Lower leg skin (tissue), 4 donors: ENCODE results near the gene NUSAP1. TPM values are rescaled to one million over a fixed set of nuclear protein-coding genes. Genes with fewer than 3 reads are reported as not detected.
"Not testable (repeated sequence)": the region's sequence is repeated elsewhere in the genome, so short reads cannot be mapped to it uniquely, and the experiment has no call there.

Experiments
- DNase-seq, 2 donors: peaks; one replicate each; pipeline ENCODE4 v3.0.0-alpha.2; 2019; ENCODE audit warnings: low spot score in 2 of 2
- H3K4me3 ChIP-seq: fragments of 200-600 bp; sonication (generic); 2 replicates; pipeline ENCODE4 v1.5.1; 2017; ENCODE audit warnings: mild to moderate bottlenecking, low read depth; ENCODE audit not compliant: poor library complexity, severe bottlenecking
- CTCF ChIP-seq, 3 donors: fragments of 450-650 bp; IDR thresholded peaks; one replicate each; pipeline ENCODE4 v1.5.1; 2016; ENCODE audit warnings: antibody characterized with exemption in 3 of 3, mild to moderate bottlenecking in 3 of 3, moderate library complexity in 2 of 3
- POLR2A ChIP-seq, 2 donors: fragments of 450-650 bp; IDR thresholded peaks; one replicate each; pipeline ENCODE4 v1.6.1; 2016 to 2017; ENCODE audit warnings: antibody characterized with exemption in 2 of 2, mild to moderate bottlenecking in 1 of 2, moderate library complexity in 1 of 2
- WGBS, 2 donors: methylation state at CpG; one replicate each; pipeline ENCODE4 v1.1.5; 2018; 5-methylcytosine and 5-hydroxymethylcytosine counted together
- intact Hi-C: fragments of 100-400 bp; cut with DNase I; formaldehyde crosslinking; loops from one replicate; pipeline ENCODE4 v1.15.0; 2023; ENCODE audit warnings: low total_unique reads
- total RNA-seq, 4 donors: library from RNA; depleted of rRNA; stranded (reverse); fragments of >200 nt; gene quantifications; one replicate each; pipeline ENCODE4 v1.1.0, GENCODE V29; 2016

The NUSAP1 gene
- total RNA-seq, 4 donors from 2014 or later = 3.2 to 17.4 (median 12.0) TPM

GRCh38 chr15:41301587-41301986 is 31.1 kb upstream of the NUSAP1 start:
- intact Hi-C loops = no loop called here
- no peak for DNase-seq
- TF ChIP-seq POLR2A (IDR thresholded peaks at IDR 0.05) (no peak), CTCF (IDR thresholded peaks at IDR 0.05) (no peak)
- no peak overlapping the region for H3K4me3 ChIP-seq
- WGBS, 2 donors = 67 to 81% methylated on average over 1 of the region's 1 CpG

GRCh38 chr15:41304149-41304770 is 28.4 kb upstream of the NUSAP1 start:
- intact Hi-C loops = no loop called here
- WGBS, 2 donors = 85 to 94% methylated on average over 3 of the region's 3 CpGs
- no peak for DNase-seq
- H3K4me3 ChIP-seq = no peak overlapping the region
- TF ChIP-seq POLR2A (IDR thresholded peaks at IDR 0.05) (no peak), CTCF (IDR thresholded peaks at IDR 0.05) (no peak)

GRCh38 chr15:41307679-41308078 is 25.0 kb upstream of the NUSAP1 start:
- 88 to 93% methylated on average over 5 of the region's 5 CpGs for WGBS, 2 donors
- intact Hi-C loops = no loop called here
- TF ChIP-seq POLR2A (IDR thresholded peaks at IDR 0.05) (no peak), CTCF (IDR thresholded peaks at IDR 0.05) (no peak)
- no peak for DNase-seq
- H3K4me3 ChIP-seq = no peak overlapping the region

- WGBS, 2 donors = 94 to 100% methylated on average over 2 of the region's 2 CpGs
- intact Hi-C loops = no loop called here
- no peak for DNase-seq
- H3K4me3 ChIP-seq = no peak overlapping the region
- TF ChIP-seq POLR2A (IDR thresholded peaks at IDR 0.05) = no peak
- TF ChIP-seq CTCF (IDR thresholded peaks at IDR 0.05) = no peak
Measured at GRCh38 chr15:41309226-41309905, 23.3 kb upstream of the NUSAP1 start.

- WGBS, 2 donors = 95 to 97% methylated on average over 13 to 18 of the region's 39 CpGs
- H3K4me3 ChIP-seq, DNase-seq, intact Hi-C loops: not testable (repeated sequence)
Measured at GRCh38 chr15:41320805-41321330, 11.8 kb upstream of the NUSAP1 start.

GRCh38 chr15:41323611-41324010 is 9.1 kb upstream of the NUSAP1 start:
- WGBS, 2 donors = 88 to 91% methylated on average over 1 of the region's 1 CpG
- no peak overlapping the region for H3K4me3 ChIP-seq
- TF ChIP-seq CTCF (IDR thresholded peaks at IDR 0.05) = no peak
- no peak for TF ChIP-seq POLR2A (IDR thresholded peaks at IDR 0.05)
- intact Hi-C loops = no loop called here
- DNase-seq = no peak
